ENCODE data around the gene TBCEL.

- TF ChIP-seq CTCF (IDR thresholded peaks at IDR 0.05; ENCODE audit: low read length) (no peak), EZH2 (optimal IDR thresholded peaks at IDR 0.05; ENCODE audit: low read depth, low read length) (no peak)
These were observed 110.9 kb downstream of the TBCEL start for GRCh38 chr11:121134741-121135312.
